ENCODE results near the gene CCL28. TPM values are rescaled to one million over a fixed set of nuclear protein-coding genes. Genes with fewer than 3 reads are reported as not detected.
A peak's percentile ranks its signal among the peaks of the same experiment; 100 is the strongest.
"Not testable (repeated sequence)": the region's sequence is repeated elsewhere in the genome, so short reads cannot be mapped to it uniquely, and the experiment has no call there.

CCL28 gene
- total RNA-seq, 1 donor from 2014 or later: not detected

DNA sequence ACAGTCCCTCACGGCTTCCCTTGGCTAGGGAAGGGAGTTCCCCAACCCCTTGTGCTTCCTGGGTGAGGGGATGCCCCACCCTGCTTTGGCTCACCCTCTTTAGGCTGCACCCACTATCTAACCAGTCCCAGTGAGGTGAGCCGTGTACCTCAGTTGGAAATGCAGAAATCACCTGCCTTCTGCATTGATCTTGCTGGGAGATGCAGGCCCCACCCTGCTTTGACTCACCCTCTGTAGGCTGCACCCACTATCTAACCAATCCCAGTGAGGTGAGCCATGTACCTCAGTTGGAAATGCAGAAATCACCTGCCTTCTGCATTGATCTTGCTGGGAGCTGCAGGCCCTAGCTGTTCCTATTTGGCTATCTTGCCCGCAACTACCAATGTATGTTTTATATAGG is 44.7 kb downstream of the CCL28 start:
- Histone ChIP-seq H4K20me1 (ENCODE audit: low read depth) (no peaks in the 10 kb centered on the region), H3K27ac (no peak overlapping the region), H3F3A (ENCODE audit: low read depth) (no peaks in the 10 kb centered on the region), H3K27me3 (no peaks in the 10 kb centered on the region), H3K4me3 (no peak overlapping the region), H2AFZ (replicated peaks) (no peak overlapping the region), H3K4me1 (no peaks in the 10 kb centered on the region), H3K9ac (no peak overlapping the region), H3K36me3 (no peaks in the 10 kb centered on the region), H3K9me3 (ENCODE audit: low read depth) (no peaks in the 10 kb centered on the region), H3K79me2 (ENCODE audit: low read depth) (no peaks in the 10 kb centered on the region), H3K4me2 (no peak overlapping the region)
- TF ChIP-seq EZH2phosphoT487 (IDR thresholded peaks at IDR 0.05): no peak
- no peak for TF ChIP-seq EZH2 (IDR thresholded peaks at IDR 0.05)
- TF ChIP-seq, protein P1, sequence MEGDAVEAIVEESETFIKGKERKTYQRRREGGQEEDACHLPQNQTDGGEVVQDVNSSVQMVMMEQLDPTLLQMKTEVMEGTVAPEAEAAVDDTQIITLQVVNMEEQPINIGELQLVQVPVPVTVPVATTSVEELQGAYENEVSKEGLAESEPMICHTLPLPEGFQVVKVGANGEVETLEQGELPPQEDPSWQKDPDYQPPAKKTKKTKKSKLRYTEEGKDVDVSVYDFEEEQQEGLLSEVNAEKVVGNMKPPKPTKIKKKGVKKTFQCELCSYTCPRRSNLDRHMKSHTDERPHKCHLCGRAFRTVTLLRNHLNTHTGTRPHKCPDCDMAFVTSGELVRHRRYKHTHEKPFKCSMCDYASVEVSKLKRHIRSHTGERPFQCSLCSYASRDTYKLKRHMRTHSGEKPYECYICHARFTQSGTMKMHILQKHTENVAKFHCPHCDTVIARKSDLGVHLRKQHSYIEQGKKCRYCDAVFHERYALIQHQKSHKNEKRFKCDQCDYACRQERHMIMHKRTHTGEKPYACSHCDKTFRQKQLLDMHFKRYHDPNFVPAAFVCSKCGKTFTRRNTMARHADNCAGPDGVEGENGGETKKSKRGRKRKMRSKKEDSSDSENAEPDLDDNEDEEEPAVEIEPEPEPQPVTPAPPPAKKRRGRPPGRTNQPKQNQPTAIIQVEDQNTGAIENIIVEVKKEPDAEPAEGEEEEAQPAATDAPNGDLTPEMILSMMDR (IDR thresholded peaks at IDR 0.05): no peak
- Mint-ChIP-seq H3K27me3 (ENCODE audit: insufficient read depth, low read depth) (no peaks in the 10 kb centered on the region), H3K4me3 (no peak overlapping the region), H3K36me3 (no peaks in the 10 kb centered on the region), H3K27ac (no peak overlapping the region), H3K4me1 (no peaks in the 10 kb centered on the region), H3K9me3 (peaks cover 10% of the 10 kb centered on the region)
- DNase-seq (ENCODE audit: low spot score): no peak

DNA sequence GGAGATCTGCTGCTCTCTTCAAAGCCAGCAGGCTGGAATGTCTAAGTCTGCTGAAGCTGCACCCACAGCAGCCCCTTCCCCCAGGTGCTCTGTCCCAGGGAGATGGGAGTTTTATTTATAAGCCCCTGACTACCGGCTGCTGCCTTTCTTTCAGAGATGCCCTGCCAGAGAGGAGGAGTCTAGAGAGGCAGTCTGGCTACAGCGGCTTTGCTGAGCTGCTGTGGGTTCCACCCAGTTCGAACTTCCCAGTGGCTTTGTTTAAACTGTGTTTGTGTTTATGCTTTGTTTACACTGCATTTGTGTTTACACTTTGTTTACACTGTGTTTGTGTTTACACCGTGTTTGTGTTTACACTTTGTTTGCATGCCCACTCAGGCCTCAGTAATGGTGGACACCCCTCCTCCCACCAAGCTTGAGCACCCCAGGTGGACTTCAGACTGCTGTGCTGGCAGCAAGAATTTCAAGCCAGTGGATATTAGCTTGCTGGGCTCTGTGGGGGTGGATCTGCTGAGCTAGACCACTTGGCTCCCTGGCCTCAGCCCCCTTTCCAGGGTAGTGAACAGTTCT is 45.4 kb downstream of the CCL28 start:
- not testable (repeated sequence) for H4K20me1 ChIP-seq (ENCODE audit: low read depth); H3K4me2 ChIP-seq; H3F3A ChIP-seq (ENCODE audit: low read depth); H3K4me3 Mint-ChIP-seq; H3K9me3 Mint-ChIP-seq; H3K9me3 ChIP-seq (ENCODE audit: low read depth); H3K27me3 ChIP-seq; H3K4me3 ChIP-seq; H3K27ac ChIP-seq; H3K79me2 ChIP-seq (ENCODE audit: low read depth); H3K4me1 ChIP-seq; H3K36me3 ChIP-seq; H3K27me3 Mint-ChIP-seq (ENCODE audit: insufficient read depth, low read depth); H3K4me1 Mint-ChIP-seq; H3K36me3 Mint-ChIP-seq; H3K9ac ChIP-seq; DNase-seq (ENCODE audit: low spot score); H3K27ac Mint-ChIP-seq; H2AFZ ChIP-seq (replicated peaks)

DNA sequence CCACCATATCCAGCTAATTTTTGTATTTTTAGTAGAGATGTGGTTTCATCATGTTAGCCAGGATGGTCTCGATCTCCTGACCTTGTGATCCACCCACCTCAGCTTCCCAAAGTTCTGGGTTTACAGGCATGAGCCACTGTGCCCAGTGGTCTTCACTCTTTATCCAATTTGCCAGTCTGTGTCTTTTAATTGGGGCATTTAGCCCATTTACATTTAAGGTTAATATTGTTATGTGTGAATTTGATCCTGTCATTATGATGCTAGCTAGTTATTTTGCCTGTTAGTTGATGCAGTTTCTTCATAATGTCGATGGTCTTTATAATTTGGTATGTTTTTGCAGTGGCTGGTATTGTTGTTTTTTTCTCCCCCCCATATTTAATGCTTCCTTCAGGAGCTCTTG is 47.0 kb downstream of the CCL28 start:
- peaks cover 15% of the 10 kb centered on the region for H3K9me3 Mint-ChIP-seq
- H3K4me3 Mint-ChIP-seq, H3K36me3 Mint-ChIP-seq: not testable (repeated sequence)

DNA sequence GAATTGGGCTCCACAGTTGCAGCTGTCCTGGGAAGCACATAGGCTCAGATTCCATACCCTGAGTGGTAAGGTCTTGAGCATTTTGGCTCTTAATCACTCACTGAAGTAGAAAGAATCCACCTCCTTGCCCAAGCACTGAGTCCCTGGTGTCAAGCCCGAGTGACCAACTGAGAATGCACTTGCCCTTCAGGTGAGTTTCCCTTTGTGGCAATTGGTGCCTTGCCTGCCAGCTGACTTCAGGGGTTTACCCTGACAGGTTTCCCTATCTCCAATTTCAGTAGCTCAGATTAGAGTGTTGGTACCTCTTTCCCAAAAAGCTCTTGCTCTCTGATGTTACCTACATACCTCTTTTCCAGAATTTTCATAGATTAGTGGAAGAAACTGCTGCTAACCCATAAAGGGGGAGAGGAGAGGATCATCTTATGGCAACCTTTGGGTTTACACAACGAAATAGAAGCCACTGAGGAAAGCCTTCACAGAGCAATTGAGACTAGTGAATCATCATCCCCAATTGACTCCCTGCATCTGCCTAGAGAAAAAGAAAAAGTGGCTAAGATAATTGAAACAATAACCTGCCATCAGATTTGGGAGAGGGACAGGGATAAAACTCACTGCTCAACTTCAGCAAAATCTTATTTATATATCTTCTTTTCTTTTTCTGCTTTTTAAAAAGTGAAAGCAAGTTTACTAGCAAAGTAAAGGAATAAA is 48.6 kb downstream of the CCL28 start:
- H3K4me3 Mint-ChIP-seq: no peak overlapping the region
- H3K9ac ChIP-seq: no peak overlapping the region
- no peaks in the 10 kb centered on the region for H3K4me1 Mint-ChIP-seq
- no peaks in the 10 kb centered on the region for H3F3A ChIP-seq (ENCODE audit: low read depth)
- no peaks in the 10 kb centered on the region for H3K27me3 ChIP-seq
- peaks cover 20% of the 10 kb centered on the region for H3K9me3 Mint-ChIP-seq
- H3K9me3 ChIP-seq (ENCODE audit: low read depth): no peaks in the 10 kb centered on the region
- H3K4me1 ChIP-seq: no peaks in the 10 kb centered on the region
- H2AFZ ChIP-seq (replicated peaks): peak overlapping the region; percentile 42
- H3K27me3 Mint-ChIP-seq (ENCODE audit: insufficient read depth, low read depth): no peaks in the 10 kb centered on the region
- no peaks in the 10 kb centered on the region for H4K20me1 ChIP-seq (ENCODE audit: low read depth)
- no peak overlapping the region for H3K4me3 ChIP-seq
- no peak overlapping the region for H3K4me2 ChIP-seq
- no peak for DNase-seq (ENCODE audit: low spot score)
- H3K27ac ChIP-seq: no peak overlapping the region
- no peaks in the 10 kb centered on the region for H3K79me2 ChIP-seq (ENCODE audit: low read depth)
- no peaks in the 10 kb centered on the region for H3K36me3 ChIP-seq
- no peak overlapping the region for H3K27ac Mint-ChIP-seq
- TF ChIP-seq EZH2 (IDR thresholded peaks at IDR 0.05): no peak
- no peak for TF ChIP-seq EZH2phosphoT487 (IDR thresholded peaks at IDR 0.05)
- TF ChIP-seq, protein P1 (IDR thresholded peaks at IDR 0.05): no peak
- no peaks in the 10 kb centered on the region for H3K36me3 Mint-ChIP-seq

More for the DNA sequence above, 47.0 kb downstream of the CCL28 start:
- not testable (repeated sequence) for H3K4me1 Mint-ChIP-seq; H3K27ac Mint-ChIP-seq; DNase-seq (ENCODE audit: low spot score); H3K27me3 ChIP-seq; H3F3A ChIP-seq (ENCODE audit: low read depth); H3K9ac ChIP-seq; H3K27ac ChIP-seq; H3K36me3 ChIP-seq; H3K27me3 Mint-ChIP-seq (ENCODE audit: insufficient read depth, low read depth); H3K4me3 ChIP-seq; H3K9me3 ChIP-seq (ENCODE audit: low read depth); H4K20me1 ChIP-seq (ENCODE audit: low read depth); H3K79me2 ChIP-seq (ENCODE audit: low read depth); H2AFZ ChIP-seq (replicated peaks); H3K4me1 ChIP-seq; H3K4me2 ChIP-seq

Measured in neural progenitor cell (in vitro differentiated cells).